IMR-90 (cell line): ENCODE results near the gene PAX2. TPM values are rescaled to one million over a fixed set of nuclear protein-coding genes. Genes with fewer than 3 reads are reported as not detected.

Source experiments
- ATAC-seq: fragments of 200-7000 bp; cut with Tn5 transposase; 2 replicates; pipeline ENCODE4 v1.9.1; 2020; ENCODE audit warnings: low read depth, mild to moderate bottlenecking, moderate library complexity
- BruUV-seq: library from RNA; stranded (reverse); fragments of 400-500 nt; replicated peaks from 2 replicates; lab custom pipeline; 2021; lab: Mats Ljungman, UMichigan
- CTCF ChIA-PET: fragments of 300-600 bp; formaldehyde crosslinking; extraction: SDS; loops from one replicate; lab custom pipeline; 2021; ENCODE audit warnings: antibody characterized with exemption; lab: Yijun Ruan, JAX
- POLR2A ChIA-PET: fragments of 300-600 bp; sonication (Branson Sonifier 250); formaldehyde crosslinking; loops from one replicate; lab custom pipeline; 2022; ENCODE audit warnings: antibody characterized with exemption; ENCODE audit not compliant: unreplicated experiment; lab: Charles Lee
- DNase-seq: peaks from one replicate; pipeline ENCODE4 v3.0.0; 2013
- H2AFZ ChIP-seq: replicated peaks from 2 replicates; pipeline ENCODE3; 2013; ENCODE audit warnings: low read length, mild to moderate bottlenecking; ENCODE audit not compliant: poor library complexity
- H2AK5ac ChIP-seq: 2 replicates; pipeline ENCODE4 v1.6.1; 2013; ENCODE audit warnings: low read depth, low read length, inconsistent platforms
- H2AK9ac ChIP-seq: replicated peaks from 2 replicates; pipeline ENCODE3; 2013; ENCODE audit warnings: mild to moderate bottlenecking, low read depth, low read length, moderate library complexity; ENCODE audit not compliant: poor library complexity
- H2BK120ac ChIP-seq: 2 replicates; pipeline ENCODE4 v1.6.1; 2013; ENCODE audit warnings: low read depth, low read length, inconsistent platforms
- H2BK15ac ChIP-seq: 3 replicates; pipeline ENCODE4 v1.6.1; 2013; ENCODE audit warnings: low read depth, low read length, inconsistent platforms
- H2BK20ac ChIP-seq: 2 replicates; pipeline ENCODE4 v1.6.1; 2013; ENCODE audit warnings: low read depth, mild to moderate bottlenecking, inconsistent platforms, low read length, moderate library complexity
- H2BK5ac ChIP-seq: 2 replicates; pipeline ENCODE4 v1.6.1; 2013; ENCODE audit warnings: mild to moderate bottlenecking, low read depth, low read length, inconsistent platforms; ENCODE audit not compliant: poor library complexity, severe bottlenecking
- H3K14ac ChIP-seq: replicated peaks from 2 replicates; pipeline ENCODE4 v1.6.1; 2013; ENCODE audit warnings: low read depth, low read length, inconsistent platforms
- H3K18ac ChIP-seq: 2 replicates; pipeline ENCODE4 v1.6.1; 2013; ENCODE audit warnings: low read depth, low read length, control low read depth
- H3K23ac ChIP-seq: 2 replicates; pipeline ENCODE4 v1.6.1; 2013; ENCODE audit warnings: low read depth, low read length, inconsistent platforms
- H3K27ac ChIP-seq: 2 replicates; pipeline ENCODE4 v1.5.1; 2013; ENCODE audit warnings: mild to moderate bottlenecking, control low read depth, low read length; ENCODE audit not compliant: insufficient read depth
- H3K27me3 ChIP-seq: 2 replicates; pipeline ENCODE4 v1.6.1; 2013; ENCODE audit warnings: low read length; ENCODE audit not compliant: control insufficient read depth, insufficient read depth
- H3K36me3 ChIP-seq: 2 replicates; pipeline ENCODE4 v1.6.1; 2013; ENCODE audit warnings: low read length, mixed read lengths; ENCODE audit not compliant: control insufficient read depth, insufficient read depth
- H3K4ac ChIP-seq: 2 replicates; pipeline ENCODE4 v1.6.1; 2013; ENCODE audit warnings: low read depth, low read length, inconsistent platforms
- H3K4me1 ChIP-seq: 2 replicates; pipeline ENCODE4 v1.6.1; 2013; ENCODE audit warnings: low read length, mixed read lengths; ENCODE audit not compliant: control insufficient read depth, insufficient read depth
- H3K4me2 ChIP-seq: 2 replicates; pipeline ENCODE4 v1.6.1; 2013; ENCODE audit warnings: low read depth, mild to moderate bottlenecking, control low read depth, low read length, moderate library complexity
- H3K4me3 ChIP-seq: 2 replicates; pipeline ENCODE4 v1.5.1; 2013; ENCODE audit warnings: low read depth, mild to moderate bottlenecking, control low read depth, low read length, moderate library complexity; ENCODE audit not compliant: insufficient read depth
- H3K56ac ChIP-seq: 2 replicates; pipeline ENCODE4 v1.6.1; 2013; ENCODE audit warnings: low read length, inconsistent platforms; ENCODE audit not compliant: insufficient read depth; ENCODE audit errors: extremely low read depth
- H3K79me1 ChIP-seq, 2 experiments: 2 replicates each; pipeline ENCODE4 v1.6.1; 2013; ENCODE audit warnings: low read length in 2 of 2, inconsistent platforms in 1 of 2, low read depth in 1 of 2
- H3K9ac ChIP-seq: 2 replicates; pipeline ENCODE4 v1.6.1; 2013; ENCODE audit warnings: low read depth, low read length, control low read depth
- H3K9me1 ChIP-seq: 2 replicates; pipeline ENCODE4 v1.6.1; 2013; ENCODE audit warnings: low read length, inconsistent platforms; ENCODE audit not compliant: insufficient read depth
- H3K9me3 ChIP-seq: 2 replicates; pipeline ENCODE4 v1.6.1; 2013; ENCODE audit warnings: low read length; ENCODE audit not compliant: control insufficient read depth, insufficient read depth
- H4K20me1 ChIP-seq: 2 replicates; pipeline ENCODE4 v1.6.1; 2013; ENCODE audit warnings: low read length, inconsistent platforms; ENCODE audit not compliant: insufficient read depth
- H4K5ac ChIP-seq: 2 replicates; pipeline ENCODE4 v1.6.1; 2013; ENCODE audit warnings: mild to moderate bottlenecking, low read depth, low read length, control low read depth
- H4K8ac ChIP-seq, 2 experiments: 2 replicates each; pipeline ENCODE4 v1.6.1; 2013; ENCODE audit warnings: low read depth in 2 of 2, low read length in 2 of 2, control low read depth in 1 of 2, inconsistent platforms in 1 of 2
- H4K91ac ChIP-seq: 2 replicates; pipeline ENCODE4 v1.6.1; 2013; ENCODE audit warnings: low read depth, low read length, inconsistent platforms; ENCODE audit not compliant: insufficient read depth
- CEBPB ChIP-seq: IDR thresholded peaks from 2 replicates; pipeline ENCODE4 v1.6.1; 2012; ENCODE audit warnings: low read depth, low read length, improper control_type of control experiment
- CHD1 ChIP-seq: IDR thresholded peaks from 2 replicates; pipeline ENCODE4 v1.6.1; 2012; ENCODE audit warnings: low read depth, low read length, improper control_type of control experiment
- FOS ChIP-seq: fragments of 150-350 bp; IDR thresholded peaks from 2 replicates; pipeline ENCODE4 v1.6.1; 2016; ENCODE audit warnings: low read depth, low read length
- MAFK ChIP-seq: IDR thresholded peaks from 2 replicates; pipeline ENCODE4 v1.6.1; 2012; ENCODE audit warnings: low read depth, low read length, improper control_type of control experiment
- NFE2L2 ChIP-seq: fragments of 150-350 bp; IDR thresholded peaks from 2 replicates; pipeline ENCODE4 v1.6.1; 2016; ENCODE audit warnings: low read depth, mild to moderate bottlenecking, low read length
- POLR2A ChIP-seq: IDR thresholded peaks from 2 replicates; pipeline ENCODE4 v1.6.1; 2012; ENCODE audit warnings: mild to moderate bottlenecking, low read depth, low read length
- RAD21 ChIP-seq: IDR thresholded peaks from 2 replicates; pipeline ENCODE4 v1.6.1; 2012; ENCODE audit warnings: low read length, improper control_type of control experiment
- RCOR1 ChIP-seq: IDR thresholded peaks from 2 replicates; pipeline ENCODE4 v1.6.1; 2012; ENCODE audit warnings: mild to moderate bottlenecking, low read length, improper control_type of control experiment; ENCODE audit not compliant: insufficient replicate concordance
- RFX5 ChIP-seq: IDR thresholded peaks from 2 replicates; pipeline ENCODE4 v1.8.0; 2012; ENCODE audit warnings: low read depth, mild to moderate bottlenecking, low read length, moderate library complexity
- WGBS, 2 experiments: methylation state at CpG; one replicate each; pipeline versions ENCODE4 v1.1.5 to v1.1.7; 2013; ENCODE audit warnings: missing lambda C conversion rate in 2 of 2; ENCODE audit not compliant: insufficient read length in 1 of 2; ENCODE audit errors: extremely low coverage in 2 of 2; 5-methylcytosine and 5-hydroxymethylcytosine counted together
- dilution Hi-C: fragments of 300-500 bp; cut with HindIII; formaldehyde crosslinking; loops from one replicate; pipeline ENCODE4 v1.14.3; 2018; ENCODE audit warnings: low sequenced_read_pairs; ENCODE audit not compliant: unreplicated experiment
- in situ Hi-C: fragments of 300-500 bp; cut with MboI; formaldehyde crosslinking; loops from 3 replicates; pipeline ENCODE4 v1.14.3; 2019; ENCODE audit warnings: low sequenced_read_pairs, inconsistent platforms, mixed read lengths
- intact Hi-C: fragments of 100-400 bp; cut with micrococcal nuclease; formaldehyde crosslinking; loops from 2 replicates; pipeline ENCODE4 v1.10.0; 2022
- polyA plus RNA-seq, 3 experiments: library from polyadenylated mRNA; depleted of rRNA; stranded (reverse); fragments of >200 nt; gene quantifications; 2 replicates each; pipeline ENCODE4 v1.2.3, GENCODE V29; 2012; ENCODE audit warnings: low replicate concordance in 1 of 3
- total RNA-seq: library from RNA; depleted of rRNA; stranded (reverse); fragments of >200 nt; gene quantifications from 2 replicates; pipeline ENCODE4 v1.2.3, GENCODE V29; 2012
- TF ChIP-seq, protein P1 (sequence below): fragments of 150-350 bp; IDR thresholded peaks from 2 replicates; pipeline ENCODE4 v1.6.1; 2017; ENCODE audit warnings: mild to moderate bottlenecking, antibody characterized with exemption, low read length, low read depth
- TF ChIP-seq, protein P2 (sequence below): fragments of 150-350 bp; IDR thresholded peaks from 2 replicates; pipeline ENCODE4 v1.6.1; 2016; ENCODE audit warnings: low read depth, mild to moderate bottlenecking, low read length, moderate library complexity, borderline replicate concordance

The PAX2 gene
- total and polyA plus RNA-seq, 2 of the 4 experiments (the other 2 are of a cell fraction) = not detected

DNA sequence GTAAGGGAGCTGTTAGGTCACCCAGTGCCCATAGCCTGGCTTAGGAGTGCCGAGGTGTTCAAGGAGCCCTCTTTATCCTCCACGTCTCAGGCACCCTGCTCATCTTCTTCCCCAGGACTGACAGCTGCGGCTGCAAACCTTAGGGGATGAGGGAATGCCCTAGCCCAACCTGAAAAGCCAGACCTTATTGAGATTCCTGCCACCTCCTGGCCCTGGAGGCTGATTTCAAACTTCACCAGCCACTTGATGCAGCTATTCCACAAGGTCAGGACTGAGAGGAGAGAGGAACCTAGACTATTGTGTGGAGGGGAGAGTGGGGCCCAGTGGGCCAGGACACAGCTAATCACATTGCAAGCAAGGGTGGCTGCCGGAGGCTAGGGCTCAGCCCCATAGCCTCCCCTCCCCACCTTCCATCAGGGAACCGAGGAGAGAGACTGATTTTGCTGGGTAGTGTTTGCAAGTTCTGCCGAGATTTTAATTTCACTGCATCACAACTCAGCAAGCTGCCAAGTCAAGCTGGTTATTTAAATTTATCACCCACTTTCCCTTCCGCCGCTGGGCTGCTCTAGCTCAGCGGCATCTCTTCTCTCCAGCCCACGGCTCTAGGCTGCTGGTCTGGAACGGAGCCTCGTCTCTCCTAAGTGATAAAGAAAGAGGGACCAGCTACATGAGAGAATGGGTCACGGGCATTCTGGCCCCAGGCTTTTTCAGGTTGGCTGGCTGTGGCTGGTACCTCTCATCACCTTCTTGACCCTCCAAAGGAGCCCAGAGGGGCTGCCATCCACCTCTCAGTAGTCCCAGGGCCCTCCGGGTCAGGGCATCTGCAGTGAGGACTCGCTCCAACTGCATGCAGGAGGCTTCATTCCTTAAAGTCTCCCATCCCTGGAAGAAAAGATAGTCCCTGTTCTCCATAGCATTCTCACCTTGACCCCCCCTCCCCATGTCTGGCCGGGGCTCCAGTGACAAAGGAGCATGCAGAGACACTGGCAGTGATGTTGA, 66.7 kb downstream of the PAX2 start:
- intact Hi-C loops (no loop called here), in situ Hi-C loops (no loop called here), dilution Hi-C loops (no loop called here)
- Histone ChIP-seq H3K36me3 (no peaks in the 10 kb centered on the region), H2BK120ac (no peak overlapping the region), H2BK5ac (no peak overlapping the region), H3K4me3 (no peak overlapping the region), H3K14ac (no peak overlapping the region), H3K9ac (no peak overlapping the region), H3K4me1 (no peaks in the 10 kb centered on the region), H2AK9ac (no peak overlapping the region), H3K18ac (no peak overlapping the region), H3K4me2 (no peak overlapping the region), H4K20me1 (no peaks in the 10 kb centered on the region), H3K56ac (no peak overlapping the region), H2AFZ (no peak overlapping the region), H3K27ac (no peak overlapping the region), H3K79me1 (no peaks in the 10 kb centered on the region), H3K23ac (no peak overlapping the region), H4K5ac (no peak overlapping the region), H3K27me3 (peaks cover 77% of the 10 kb centered on the region), H4K91ac (no peak overlapping the region), H3K9me1 (no peaks in the 10 kb centered on the region), H3K4ac (no peak overlapping the region), H4K8ac (no peak overlapping the region), H2BK15ac (no peak overlapping the region), H2BK20ac (no peak overlapping the region), H2AK5ac (no peak overlapping the region), H3K9me3 (no peaks in the 10 kb centered on the region)
- 53% methylated on average over 2 of the region's 16 CpGs; no CpG with 5 or more reads in 1 of the 2 experiments for WGBS, 2 experiments
- ChIA-PET POLR2A (no interaction called here), CTCF (interaction anchor here (1.1 kb wide), 1 partner anchor 14 kb away, joined by 3 read pairs; no protein-coding TSS in a partner anchor)
- no peak for ATAC-seq
- TF ChIP-seq, protein P1, sequence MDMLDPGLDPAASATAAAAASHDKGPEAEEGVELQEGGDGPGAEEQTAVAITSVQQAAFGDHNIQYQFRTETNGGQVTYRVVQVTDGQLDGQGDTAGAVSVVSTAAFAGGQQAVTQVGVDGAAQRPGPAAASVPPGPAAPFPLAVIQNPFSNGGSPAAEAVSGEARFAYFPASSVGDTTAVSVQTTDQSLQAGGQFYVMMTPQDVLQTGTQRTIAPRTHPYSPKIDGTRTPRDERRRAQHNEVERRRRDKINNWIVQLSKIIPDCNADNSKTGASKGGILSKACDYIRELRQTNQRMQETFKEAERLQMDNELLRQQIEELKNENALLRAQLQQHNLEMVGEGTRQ = no peak
- TF ChIP-seq RAD21 = no peak
- TF ChIP-seq RFX5 = no peak
- no peak for TF ChIP-seq RCOR1
- TF ChIP-seq NFE2L2 = no peak
- TF ChIP-seq, protein P2, sequence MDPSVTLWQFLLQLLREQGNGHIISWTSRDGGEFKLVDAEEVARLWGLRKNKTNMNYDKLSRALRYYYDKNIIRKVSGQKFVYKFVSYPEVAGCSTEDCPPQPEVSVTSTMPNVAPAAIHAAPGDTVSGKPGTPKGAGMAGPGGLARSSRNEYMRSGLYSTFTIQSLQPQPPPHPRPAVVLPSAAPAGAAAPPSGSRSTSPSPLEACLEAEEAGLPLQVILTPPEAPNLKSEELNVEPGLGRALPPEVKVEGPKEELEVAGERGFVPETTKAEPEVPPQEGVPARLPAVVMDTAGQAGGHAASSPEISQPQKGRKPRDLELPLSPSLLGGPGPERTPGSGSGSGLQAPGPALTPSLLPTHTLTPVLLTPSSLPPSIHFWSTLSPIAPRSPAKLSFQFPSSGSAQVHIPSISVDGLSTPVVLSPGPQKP = no peak
- TF ChIP-seq FOS = no peak
- TF ChIP-seq CHD1 = no peak
- TF ChIP-seq MAFK = no peak
- no peak for TF ChIP-seq CEBPB
- TF ChIP-seq POLR2A = no peak
- BruUV-seq = no TSS peak
- DNase-seq = no peak
